ENCODE results near the gene PDE7B. TPM values are rescaled to one million over a fixed set of nuclear protein-coding genes. Genes with fewer than 3 reads are reported as not detected.

Gene PDE7B
- total and polyA plus RNA-seq, 2 of the 4 experiments (the other 2 are of a cell fraction): 7.8 to 12.4 TPM

DNA sequence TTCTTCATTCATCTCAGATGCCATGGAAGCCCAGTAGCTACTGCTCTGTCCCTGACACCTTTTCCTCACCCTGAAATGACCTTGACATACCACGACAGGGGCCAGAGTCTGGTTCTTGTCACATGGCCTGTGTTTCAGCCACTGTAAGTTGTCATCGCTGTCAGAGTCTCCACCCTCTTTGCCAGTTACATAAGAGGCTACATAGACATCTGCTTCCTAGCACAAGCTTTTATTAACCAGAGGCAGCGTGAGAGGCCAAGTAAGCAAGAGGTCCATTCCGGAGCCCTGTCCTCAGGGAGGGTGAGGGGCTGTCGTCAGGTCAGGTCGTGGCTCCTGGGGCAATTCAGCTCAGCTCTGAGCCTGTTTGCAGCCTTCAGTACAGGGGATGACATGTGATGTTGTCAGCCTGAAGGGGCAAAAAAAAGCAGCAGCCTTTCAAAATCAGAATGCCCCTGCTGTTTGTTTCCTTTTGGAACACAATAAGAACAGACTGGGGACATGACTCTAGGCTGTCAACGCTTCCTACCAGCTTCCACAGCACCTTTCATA lies 252.3 kb downstream of the PDE7B start:
- Histone ChIP-seq H3K4me1 (ENCODE audit: control insufficient read depth, insufficient read depth, low read length) (peaks cover 21% of the 10 kb centered on the region), H3K9me1 (ENCODE audit: insufficient read depth, low read length) (peaks cover 9% of the 10 kb centered on the region), H3K9me3 (ENCODE audit: control insufficient read depth, insufficient read depth, low read length) (no peaks in the 10 kb centered on the region), H3K23ac (ENCODE audit: low read depth, low read length) (peak overlapping the region; percentile 30), H3K4me3 (ENCODE audit: insufficient read depth, low read depth, low read length) (no peak overlapping the region), H3K36me3 (ENCODE audit: control insufficient read depth, insufficient read depth, low read length) (peaks cover 5% of the 10 kb centered on the region; the same call in 1 of the 2 replicates), H2AFZ (replicated peaks; ENCODE audit: low read length, poor library complexity) (no peak overlapping the region), H3K27ac (ENCODE audit: insufficient read depth, low read length) (peak overlapping the region; percentile 82), H3K14ac (replicated peaks; ENCODE audit: low read depth, low read length) (peak overlapping the region; percentile 42), H2AK9ac (replicated peaks; ENCODE audit: low read depth, low read length, poor library complexity) (no peak overlapping the region), H3K18ac (ENCODE audit: low read depth, low read length) (peak overlapping the region; percentile 72), H3K4me2 (ENCODE audit: low read depth, low read length) (peak overlapping the region; percentile 41), H2BK20ac (ENCODE audit: low read depth, low read length) (peak overlapping the region; percentile 38; the same call in 1 of the 2 replicates), H2BK5ac (ENCODE audit: low read depth, low read length, poor library complexity, severe bottlenecking) (peak overlapping the region; percentile 8), H3K9ac (ENCODE audit: low read depth, low read length) (no peak overlapping the region), H4K91ac (ENCODE audit: insufficient read depth, low read depth, low read length) (no peak overlapping the region), H3K56ac (ENCODE audit: extremely low read depth, insufficient read depth, low read length) (no peak overlapping the region), H3K4ac (ENCODE audit: low read depth, low read length) (peak overlapping the region; percentile 65), H4K5ac (ENCODE audit: low read depth, low read length) (peak overlapping the region; percentile 46; the same call in 1 of the 2 replicates), H2AK5ac (ENCODE audit: low read depth, low read length) (peak overlapping the region; percentile 62), H2BK120ac (ENCODE audit: low read depth, low read length) (peak overlapping the region; percentile 23; the same call in 1 of the 2 replicates), H3K79me1 (ENCODE audit: low read depth in 1 of 2, low read length in 2 of 2) (peaks cover 24 to 50% of the 10 kb centered on the region in 2 experiments), H3K27me3 (ENCODE audit: control insufficient read depth, insufficient read depth, low read length) (no peaks in the 10 kb centered on the region), H2BK15ac (ENCODE audit: low read depth, low read length) (peak overlapping the region; percentile 8; the same call in 1 of the 3 replicates), H4K8ac (ENCODE audit: low read depth in 2 of 2, low read length in 2 of 2) (peak overlapping the region; percentile 5 to 92; a peak in 3 of 4 replicates), H4K20me1 (ENCODE audit: insufficient read depth, low read length) (peaks cover 9% of the 10 kb centered on the region; the same call in 1 of the 2 replicates)
- TF ChIP-seq, protein P1, sequence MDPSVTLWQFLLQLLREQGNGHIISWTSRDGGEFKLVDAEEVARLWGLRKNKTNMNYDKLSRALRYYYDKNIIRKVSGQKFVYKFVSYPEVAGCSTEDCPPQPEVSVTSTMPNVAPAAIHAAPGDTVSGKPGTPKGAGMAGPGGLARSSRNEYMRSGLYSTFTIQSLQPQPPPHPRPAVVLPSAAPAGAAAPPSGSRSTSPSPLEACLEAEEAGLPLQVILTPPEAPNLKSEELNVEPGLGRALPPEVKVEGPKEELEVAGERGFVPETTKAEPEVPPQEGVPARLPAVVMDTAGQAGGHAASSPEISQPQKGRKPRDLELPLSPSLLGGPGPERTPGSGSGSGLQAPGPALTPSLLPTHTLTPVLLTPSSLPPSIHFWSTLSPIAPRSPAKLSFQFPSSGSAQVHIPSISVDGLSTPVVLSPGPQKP (IDR thresholded peaks at IDR 0.05; ENCODE audit: borderline replicate concordance, low read depth, low read length): no peak
- no peak for TF ChIP-seq MXI1 (IDR thresholded peaks at IDR 0.05; ENCODE audit: borderline replicate concordance, low read depth, low read length)
- no peak for TF ChIP-seq USF2 (IDR thresholded peaks at IDR 0.05; ENCODE audit: low read depth, low read length)
- no peak for TF ChIP-seq RFX5 (IDR thresholded peaks at IDR 0.05; ENCODE audit: low read depth, low read length)
- TF ChIP-seq FOS (IDR thresholded peaks at IDR 0.05; ENCODE audit: low read depth, low read length): no peak
- no peak for TF ChIP-seq BHLHE40 (IDR thresholded peaks at IDR 0.05; ENCODE audit: low read depth, low read length)
- BruUV-seq (replicated peaks): no TSS peak
- no CpG with 5 or more reads among the region's 7 CpGs for WGBS, 2 experiments (ENCODE audit: extremely low coverage in 2 of 2, insufficient read length in 1 of 2)
- DNase-seq (no peak), ATAC-seq (ENCODE audit: low read depth) (peak; percentile 50)
- dilution Hi-C loops (cut with HindIII; ENCODE audit: low sequenced_read_pairs, unreplicated experiment) (no loop called here), intact Hi-C loops (cut with micrococcal nuclease) (no loop called here), in situ Hi-C loops (cut with MboI; ENCODE audit: low sequenced_read_pairs) (no loop called here)
- ChIA-PET CTCF (interaction anchor here (1.0 to 1.5 kb wide), 2 partner anchors 10 to 568 kb away, joined by 3 read pairs; no protein-coding TSS in a partner anchor), POLR2A (ENCODE audit: unreplicated experiment) (no interaction called here)
